Effector memory CD8-positive, alpha-beta T cell (primary cell): ENCODE results near the gene RAB33B.

Experiments used
- ATAC-seq: fragments of 150-1000 bp; cut with Tn5 transposase; replicated peaks from 2 replicates; pipeline ENCODE4 v1.10.0; 2021; ENCODE audit warnings: mild to moderate bottlenecking, moderate library complexity
- DNase-seq, 3 experiments: peaks; one replicate each; pipeline ENCODE4 v3.0.0; 2021
- H3K27ac Mint-ChIP-seq, 2 donors: one replicate each; pipeline ENCODE4 v1.8.0; 2022; ENCODE audit warnings: mild to moderate bottlenecking in 2 of 2, mixed read lengths in 2 of 2, moderate library complexity in 2 of 2
- H3K27me3 Mint-ChIP-seq, 2 donors: one replicate each; pipeline ENCODE4 v1.8.0; 2022; ENCODE audit warnings: mixed read lengths in 2 of 2
- H3K36me3 Mint-ChIP-seq: one replicate; pipeline ENCODE4 v1.8.0; 2022; ENCODE audit warnings: mild to moderate bottlenecking, moderate library complexity, mixed read lengths; ENCODE audit not compliant: insufficient read depth
- H3K4me1 Mint-ChIP-seq, 2 donors: one replicate each; pipeline ENCODE4 v1.8.0; 2022; ENCODE audit warnings: low read depth in 2 of 2, mixed read lengths in 2 of 2
- H3K4me3 Mint-ChIP-seq, 2 donors: one replicate each; pipeline ENCODE4 v1.8.0; 2022; ENCODE audit warnings: mild to moderate bottlenecking in 2 of 2, mixed read lengths in 2 of 2, moderate library complexity in 2 of 2
- H3K9me3 Mint-ChIP-seq, 2 donors: one replicate each; pipeline ENCODE4 v1.8.0; 2022; ENCODE audit warnings: mixed read lengths in 2 of 2

Gene RAB33B

DNA sequence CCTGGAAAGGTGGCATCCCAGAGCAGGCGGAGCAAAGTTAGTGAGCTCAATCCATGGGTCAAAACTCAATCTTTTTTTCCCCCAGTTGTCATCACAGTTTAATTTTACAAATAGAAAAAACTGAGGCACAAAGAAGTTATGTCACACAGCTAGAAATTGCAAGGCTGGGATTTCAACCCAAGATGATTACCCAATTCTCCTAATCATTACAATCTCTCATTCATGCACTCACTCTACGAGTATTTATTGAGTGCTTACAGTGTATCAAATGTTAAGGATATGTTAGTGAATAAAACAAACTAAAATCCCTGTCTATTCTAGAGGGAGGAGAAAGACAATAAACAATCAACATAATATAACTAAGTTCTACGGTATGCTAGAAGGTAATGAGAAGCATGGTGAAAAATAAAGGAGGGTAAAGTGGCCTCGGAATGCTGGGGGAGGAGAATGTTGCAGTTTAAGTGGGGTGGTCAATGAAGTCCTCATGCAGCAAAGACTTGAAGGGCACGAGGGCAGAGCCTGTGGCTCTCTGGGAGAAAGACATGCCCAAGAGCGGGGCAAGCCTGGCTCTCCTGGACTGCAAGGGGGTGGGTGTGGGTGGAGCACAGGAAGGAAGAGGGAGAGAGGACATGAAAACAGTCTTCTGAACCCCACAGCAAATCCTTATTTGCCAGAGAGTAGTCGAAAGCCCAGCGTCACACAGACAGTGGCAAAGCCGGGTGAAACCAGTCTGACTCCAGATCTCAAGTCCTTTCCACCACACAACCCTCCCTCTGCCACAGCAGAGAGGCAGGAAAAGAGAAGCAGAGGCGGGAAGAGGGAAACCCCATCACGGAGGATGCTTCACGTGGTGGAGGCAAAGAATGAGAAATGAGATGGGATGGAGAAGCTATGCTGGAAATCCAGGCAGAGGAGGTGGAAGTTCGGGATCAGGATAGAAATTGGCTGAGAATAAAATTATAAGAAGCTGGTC, 48.3 kb downstream of the RAB33B start:
- Mint-ChIP-seq H3K27ac (no peak overlapping the region), H3K36me3 (no peaks in the 10 kb centered on the region), H3K4me3 (no peak overlapping the region), H3K4me1 (peaks cover 6 to 9% of the 10 kb centered on the region in 2 donors), H3K9me3 (no peaks in the 10 kb centered on the region), H3K27me3 (peaks cover 10 to 25% of the 10 kb centered on the region in 2 donors)
- no peak for ATAC-seq
- no peak for DNase-seq

GRCh38 chr4:139503622-139504166, 49.8 kb downstream of the RAB33B start:
- Mint-ChIP-seq H3K9me3 (no peaks in the 10 kb centered on the region), H3K4me1 (peaks cover 0 to 3% of the 10 kb centered on the region in 2 donors), H3K36me3 (no peaks in the 10 kb centered on the region), H3K27me3 (peaks cover 10 to 25% of the 10 kb centered on the region in 2 donors), H3K4me3 (no peak overlapping the region), H3K27ac (no peak overlapping the region)
- ATAC-seq (no peak), DNase-seq (no peak)

- Mint-ChIP-seq H3K4me1 (peaks cover 0 to 3% of the 10 kb centered on the region in 2 donors), H3K4me3 (no peak overlapping the region), H3K36me3 (peaks cover 13% of the 10 kb centered on the region), H3K27ac (no peak overlapping the region), H3K9me3 (no peaks in the 10 kb centered on the region), H3K27me3 (peaks cover 6 to 9% of the 10 kb centered on the region in 2 donors)
- ATAC-seq (no peak), DNase-seq (no peak)
These were observed 52.9 kb downstream of the RAB33B start for GRCh38 chr4:139506774-139507173.

DNA sequence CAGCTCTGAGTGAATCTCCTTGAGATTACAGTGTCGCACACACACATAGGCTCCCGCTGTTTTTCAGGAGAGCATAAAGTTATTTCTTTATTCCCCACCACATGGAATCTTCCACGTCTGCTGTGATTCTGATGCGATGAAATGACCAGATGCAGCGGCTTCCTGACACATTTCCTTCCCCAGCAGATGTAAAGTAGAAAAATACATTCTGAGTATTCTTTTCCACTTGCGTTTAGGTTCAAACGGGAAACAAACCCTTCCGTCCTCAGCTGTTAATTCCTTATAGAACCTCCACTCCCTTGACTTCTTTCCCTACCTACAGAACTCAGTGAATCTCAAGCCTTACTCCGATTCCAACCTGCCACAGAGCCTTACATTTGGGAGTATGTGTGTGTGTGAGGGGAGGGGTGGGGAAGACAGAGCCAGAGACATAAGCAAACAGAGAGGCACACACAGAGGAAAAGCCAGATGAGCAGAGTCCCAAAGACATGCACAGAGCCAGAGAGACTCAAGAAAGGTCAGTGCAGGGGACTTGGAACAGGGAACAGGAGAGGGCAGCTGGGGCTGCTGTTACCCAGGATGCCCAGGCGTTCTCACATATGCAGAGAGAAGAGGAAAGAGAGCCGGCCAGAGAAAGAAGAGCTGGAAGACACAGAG, 54.8 kb downstream of the RAB33B start:
- peak overlapping the region in 1 of 2 donors; percentile 38 for H3K27ac Mint-ChIP-seq
- no peak for DNase-seq
- no peaks in the 10 kb centered on the region for H3K27me3 Mint-ChIP-seq
- H3K4me3 Mint-ChIP-seq, result no peak overlapping the region
- H3K36me3 Mint-ChIP-seq, result peaks cover 15% of the 10 kb centered on the region
- H3K4me1 Mint-ChIP-seq, result peaks cover 0 to 3% of the 10 kb centered on the region in 2 donors
- no peaks in the 10 kb centered on the region for H3K9me3 Mint-ChIP-seq
- no peak for ATAC-seq

GRCh38 chr4:139509727-139510410, 55.9 kb downstream of the RAB33B start:
- DNase-seq, result no peak
- Mint-ChIP-seq H3K4me3 (no peak overlapping the region), H3K27me3 (no peaks in the 10 kb centered on the region), H3K36me3 (peaks cover 22% of the 10 kb centered on the region), H3K4me1 (peaks cover 0 to 3% of the 10 kb centered on the region in 2 donors), H3K27ac (peak overlapping the region in 1 of 2 donors; percentile 7), H3K9me3 (no peaks in the 10 kb centered on the region)
- ATAC-seq, result no peak

- DNase-seq (no peak), ATAC-seq (no peak)
- H3K4me1 Mint-ChIP-seq, result peaks cover 0 to 3% of the 10 kb centered on the region in 2 donors
These were observed 57.4 kb downstream of the RAB33B start for GRCh38 chr4:139511320-139511719.

GRCh38 chr4:139514382-139515059, 60.6 kb downstream of the RAB33B start:
- DNase-seq, result no peak
- Mint-ChIP-seq H3K4me1 (no peaks in the 10 kb centered on the region), H3K4me3 (no peak overlapping the region), H3K36me3 (peaks cover 38% of the 10 kb centered on the region), H3K9me3 (no peaks in the 10 kb centered on the region), H3K27ac (no peak overlapping the region), H3K27me3 (no peaks in the 10 kb centered on the region)
- no peak for ATAC-seq

More at GRCh38 chr4:139511320-139511719, 57.4 kb downstream of the RAB33B start:
- no peak overlapping the region for H3K4me3 Mint-ChIP-seq
- H3K36me3 Mint-ChIP-seq, result peaks cover 32% of the 10 kb centered on the region
- no peaks in the 10 kb centered on the region for H3K9me3 Mint-ChIP-seq
- no peak overlapping the region for H3K27ac Mint-ChIP-seq
- H3K27me3 Mint-ChIP-seq, result no peaks in the 10 kb centered on the region

DNA sequence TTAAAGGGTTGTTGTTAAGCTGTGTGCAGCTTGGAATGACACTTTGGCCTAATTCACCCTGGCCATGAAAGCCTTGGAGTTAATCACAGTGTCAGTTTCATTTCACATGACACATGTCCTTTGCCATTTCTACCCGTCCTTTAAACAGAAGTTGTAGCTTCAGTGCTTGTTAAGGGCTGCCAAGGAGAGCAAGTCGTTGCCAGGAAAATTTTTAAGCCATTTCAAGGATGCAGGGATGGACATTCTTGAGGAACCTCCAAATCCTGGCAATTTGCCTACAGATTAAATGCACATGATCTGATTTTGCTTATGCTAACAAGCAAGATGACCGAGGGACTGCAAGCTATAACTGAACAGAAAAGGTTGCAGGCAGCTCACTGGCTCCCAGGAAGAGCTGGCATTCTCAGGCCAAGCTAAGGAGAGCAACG, 61.6 kb downstream of the RAB33B start:
- H3K4me1 Mint-ChIP-seq, result no peaks in the 10 kb centered on the region
- H3K9me3 Mint-ChIP-seq, result no peaks in the 10 kb centered on the region
- peak overlapping the region; percentile 4 to 68 for H3K27ac Mint-ChIP-seq
- DNase-seq (no peak), ATAC-seq (no peak)
- H3K36me3 Mint-ChIP-seq, result peaks cover 38% of the 10 kb centered on the region
- no peaks in the 10 kb centered on the region for H3K27me3 Mint-ChIP-seq
- H3K4me3 Mint-ChIP-seq, result no peak overlapping the region

DNA sequence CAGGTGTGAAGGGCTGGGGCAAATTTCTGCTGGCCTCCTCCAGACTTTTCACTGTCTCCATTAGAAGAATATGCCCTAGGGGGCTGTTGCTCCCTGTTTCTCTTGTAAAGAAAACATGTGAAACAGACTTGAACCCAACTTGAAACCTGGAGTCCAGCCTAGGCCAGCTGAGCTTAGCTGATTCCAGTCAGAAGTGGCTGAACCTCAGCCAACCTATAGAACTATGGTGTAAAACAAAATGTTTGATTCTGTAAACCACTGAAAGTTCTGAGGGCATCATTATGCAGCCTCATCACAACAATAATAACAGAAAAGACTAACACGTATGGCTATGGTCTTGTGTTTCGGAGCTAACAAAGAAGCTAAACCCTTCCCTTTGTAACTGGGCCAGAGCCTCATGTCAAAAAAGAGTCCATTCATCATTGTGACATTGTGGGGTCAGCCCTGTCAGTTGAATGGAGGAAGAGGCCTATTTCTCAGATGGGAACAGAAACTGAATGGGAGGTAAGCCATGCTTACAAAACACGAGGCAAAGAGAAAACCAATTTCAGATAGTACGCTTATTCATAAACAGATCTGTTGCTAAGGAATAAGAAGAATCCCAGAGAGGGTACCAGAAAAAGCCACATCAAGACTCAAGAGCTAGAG, 68.0 kb downstream of the RAB33B start:
- Mint-ChIP-seq H3K9me3 (no peaks in the 10 kb centered on the region), H3K27ac (no peak overlapping the region), H3K4me3 (no peak overlapping the region), H3K27me3 (no peaks in the 10 kb centered on the region), H3K4me1 (peaks cover 32 to 33% of the 10 kb centered on the region in 2 donors), H3K36me3 (peaks cover 25% of the 10 kb centered on the region)
- ATAC-seq, result no peak
- DNase-seq, result no peak

GRCh38 chr4:139522457-139522856, 68.5 kb downstream of the RAB33B start:
- no peak overlapping the region for H3K4me3 Mint-ChIP-seq
- ATAC-seq, result no peak

GRCh38 chr4:139523076-139523475, 69.2 kb downstream of the RAB33B start:
- no peak for ATAC-seq
- H3K36me3 Mint-ChIP-seq, result peaks cover 23% of the 10 kb centered on the region
- no peaks in the 10 kb centered on the region for H3K27me3 Mint-ChIP-seq
- H3K27ac Mint-ChIP-seq, result peak overlapping the region in 1 of 2 donors; percentile 64
- H3K4me1 Mint-ChIP-seq, result peaks cover 32 to 33% of the 10 kb centered on the region in 2 donors
- H3K9me3 Mint-ChIP-seq, result no peaks in the 10 kb centered on the region
- no peak overlapping the region for H3K4me3 Mint-ChIP-seq
- DNase-seq, result no peak

More at GRCh38 chr4:139522457-139522856, 68.5 kb downstream of the RAB33B start:
- Mint-ChIP-seq H3K27me3 (no peaks in the 10 kb centered on the region), H3K9me3 (no peaks in the 10 kb centered on the region), H3K27ac (no peak overlapping the region), H3K36me3 (peaks cover 21% of the 10 kb centered on the region), H3K4me1 (peaks cover 32 to 33% of the 10 kb centered on the region in 2 donors)
- no peak for DNase-seq

- Mint-ChIP-seq H3K27ac (peak overlapping the region in 1 of 2 donors; percentile 4), H3K4me3 (peak overlapping the region in 1 of 2 donors; percentile 37), H3K27me3 (no peaks in the 10 kb centered on the region), H3K9me3 (no peaks in the 10 kb centered on the region), H3K4me1 (peaks cover 40 to 41% of the 10 kb centered on the region in 2 donors), H3K36me3 (peaks cover 30% of the 10 kb centered on the region)
- no peak for ATAC-seq
- DNase-seq, result no peak
These were observed 70.2 kb downstream of the RAB33B start for GRCh38 chr4:139524062-139524631.
